ENCODE results near the gene SLC35F2. TPM values are rescaled to one million over a fixed set of nuclear protein-coding genes. Genes with fewer than 3 reads are reported as not detected.

Gene SLC35F2
- total RNA-seq, 4 donors from 2014 or later: 5.4 to 34.9 (median 6.2) TPM

DNA sequence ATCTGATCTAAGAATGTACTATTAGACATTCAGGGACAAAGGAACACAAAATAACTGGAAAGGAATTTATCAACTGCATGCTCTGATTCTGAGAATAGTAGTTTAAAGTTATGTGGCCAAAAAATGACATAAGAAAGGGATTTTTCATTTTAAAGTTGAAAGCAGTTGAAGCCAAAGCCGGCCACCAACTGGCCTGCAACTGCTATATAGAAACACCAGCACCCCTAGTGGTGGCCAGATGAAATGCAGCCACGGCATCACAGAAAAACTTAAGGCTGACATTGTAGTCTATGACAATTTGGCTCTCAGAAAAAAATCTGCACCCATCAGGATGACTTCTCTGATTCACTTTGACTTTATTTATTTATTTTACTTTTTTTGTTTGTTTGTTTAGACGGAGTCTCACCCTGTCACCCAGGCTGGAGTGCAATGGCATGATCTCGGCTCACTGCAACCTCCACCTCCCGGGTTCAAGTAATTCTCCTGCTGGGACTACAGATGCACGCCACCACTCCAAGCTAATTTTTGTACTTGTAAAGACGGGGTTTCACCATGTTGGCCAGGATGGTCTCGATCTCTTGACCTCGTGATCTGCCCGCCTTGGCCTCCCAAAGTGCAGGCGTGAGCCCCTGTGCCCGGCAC is 59.2 kb downstream of the SLC35F2 start:
- no peaks in the 10 kb centered on the region for H3K9me3 ChIP-seq
- H3K27ac ChIP-seq: no peak overlapping the region
- DNase-seq: peak; percentile 68 to 71
- H3K27me3 ChIP-seq: no peaks in the 10 kb centered on the region
- no peak overlapping the region for H3K4me3 ChIP-seq
- intact Hi-C loops (cut with DNase I; ENCODE audit: low total_unique reads): no loop called here
- TF ChIP-seq, protein P1, sequence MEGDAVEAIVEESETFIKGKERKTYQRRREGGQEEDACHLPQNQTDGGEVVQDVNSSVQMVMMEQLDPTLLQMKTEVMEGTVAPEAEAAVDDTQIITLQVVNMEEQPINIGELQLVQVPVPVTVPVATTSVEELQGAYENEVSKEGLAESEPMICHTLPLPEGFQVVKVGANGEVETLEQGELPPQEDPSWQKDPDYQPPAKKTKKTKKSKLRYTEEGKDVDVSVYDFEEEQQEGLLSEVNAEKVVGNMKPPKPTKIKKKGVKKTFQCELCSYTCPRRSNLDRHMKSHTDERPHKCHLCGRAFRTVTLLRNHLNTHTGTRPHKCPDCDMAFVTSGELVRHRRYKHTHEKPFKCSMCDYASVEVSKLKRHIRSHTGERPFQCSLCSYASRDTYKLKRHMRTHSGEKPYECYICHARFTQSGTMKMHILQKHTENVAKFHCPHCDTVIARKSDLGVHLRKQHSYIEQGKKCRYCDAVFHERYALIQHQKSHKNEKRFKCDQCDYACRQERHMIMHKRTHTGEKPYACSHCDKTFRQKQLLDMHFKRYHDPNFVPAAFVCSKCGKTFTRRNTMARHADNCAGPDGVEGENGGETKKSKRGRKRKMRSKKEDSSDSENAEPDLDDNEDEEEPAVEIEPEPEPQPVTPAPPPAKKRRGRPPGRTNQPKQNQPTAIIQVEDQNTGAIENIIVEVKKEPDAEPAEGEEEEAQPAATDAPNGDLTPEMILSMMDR (IDR thresholded peaks at IDR 0.05): peak; percentile 63 to 91 (median 80)
- TF ChIP-seq POLR2A (IDR thresholded peaks at IDR 0.05): no peak
- H3K4me1 ChIP-seq: no peaks in the 10 kb centered on the region
- H3K36me3 ChIP-seq: no peaks in the 10 kb centered on the region

DNA sequence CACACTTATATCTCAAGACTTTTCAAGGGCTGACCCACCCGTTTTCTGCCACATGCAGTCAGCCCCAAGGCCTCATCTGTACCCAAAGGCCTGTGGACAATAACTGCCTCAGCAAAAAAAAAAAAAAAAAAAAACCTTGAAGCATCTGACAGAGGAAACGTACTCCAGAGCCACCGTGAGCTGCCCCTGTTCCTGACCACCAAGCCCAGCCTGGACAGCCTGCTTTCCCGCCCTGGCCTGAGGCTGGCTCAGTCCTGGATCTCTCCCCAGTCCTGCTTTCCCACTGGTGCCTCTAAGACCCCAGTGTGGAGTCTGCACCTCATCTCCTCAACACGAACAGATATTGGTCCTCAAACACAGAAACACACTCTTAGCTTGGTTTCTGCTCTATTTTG is 66.5 kb downstream of the SLC35F2 start:
- no peaks in the 10 kb centered on the region for H3K36me3 ChIP-seq
- no peak for DNase-seq
- no peaks in the 10 kb centered on the region for H3K27me3 ChIP-seq
- intact Hi-C loops (cut with DNase I; ENCODE audit: low total_unique reads): no loop called here
- no peaks in the 10 kb centered on the region for H3K9me3 ChIP-seq
- no peak for TF ChIP-seq POLR2A (IDR thresholded peaks at IDR 0.05)
- TF ChIP-seq, protein P1 (IDR thresholded peaks at IDR 0.05): no peak
- H3K4me3 ChIP-seq: no peak overlapping the region
- H3K4me1 ChIP-seq: no peaks in the 10 kb centered on the region
- no peak overlapping the region for H3K27ac ChIP-seq

DNA sequence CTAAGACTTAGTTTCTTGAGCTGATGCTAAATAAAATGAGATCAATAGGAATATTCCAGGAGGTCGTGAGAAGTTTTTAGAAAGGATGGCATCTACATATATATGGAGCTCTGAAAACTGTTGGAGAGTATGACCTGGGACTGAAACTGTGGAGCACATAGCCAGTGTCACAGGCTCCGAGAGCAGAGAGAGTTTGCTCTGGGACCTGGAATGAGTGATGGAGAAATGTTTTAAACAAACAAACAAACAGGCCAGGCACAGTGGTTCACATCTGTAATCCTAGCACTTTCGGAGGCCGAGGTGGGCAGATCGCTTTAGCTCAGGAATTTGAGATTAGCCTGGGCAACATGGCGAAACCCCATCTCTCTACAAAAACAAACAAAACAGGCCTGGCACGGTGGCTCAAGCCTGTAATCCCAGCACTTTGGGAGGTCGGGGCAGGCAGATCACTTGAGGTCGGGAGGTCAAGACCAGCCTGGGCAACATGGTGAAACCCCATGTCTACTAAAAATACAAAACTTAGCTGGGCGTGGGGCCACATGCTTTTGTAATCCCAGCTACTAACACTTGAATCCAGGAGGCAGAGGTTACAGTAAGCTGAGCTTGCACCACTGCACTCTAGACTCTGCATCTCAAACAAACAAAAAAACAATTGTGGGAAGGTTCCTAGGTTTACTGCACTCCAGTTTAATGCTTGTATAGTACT is 67.1 kb downstream of the SLC35F2 start:
- intact Hi-C loops (cut with DNase I; ENCODE audit: low total_unique reads): no loop called here

DNA sequence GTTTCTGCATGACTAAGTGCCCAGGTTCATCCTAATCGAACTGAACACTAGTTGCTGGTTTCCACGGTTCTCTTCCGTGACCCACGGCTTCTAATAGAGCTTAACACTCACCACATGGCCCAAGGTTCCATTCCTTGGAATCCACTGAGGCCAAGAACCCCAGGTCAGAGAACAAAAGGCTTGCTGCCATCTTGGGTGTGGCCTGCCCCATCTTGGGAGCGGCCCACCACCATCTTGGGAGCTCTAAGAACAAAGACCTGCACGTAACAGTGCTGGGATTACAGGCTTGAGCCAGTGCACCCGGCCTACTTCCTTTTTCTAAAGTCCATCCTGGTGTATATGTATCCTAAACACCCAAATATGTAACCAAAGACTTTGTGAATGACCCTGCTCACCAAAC is 68.8 kb downstream of the SLC35F2 start:
- intact Hi-C loops (cut with DNase I; ENCODE audit: low total_unique reads): no loop called here
- no peak for DNase-seq
- Histone ChIP-seq H3K9me3 (no peaks in the 10 kb centered on the region), H3K36me3 (no peaks in the 10 kb centered on the region), H3K4me3 (no peak overlapping the region), H3K27me3 (no peaks in the 10 kb centered on the region), H3K4me1 (no peaks in the 10 kb centered on the region), H3K27ac (no peak overlapping the region)
- no peak for TF ChIP-seq POLR2A (IDR thresholded peaks at IDR 0.05)

More for the DNA sequence above, 67.1 kb downstream of the SLC35F2 start:
- no peak for TF ChIP-seq POLR2A (IDR thresholded peaks at IDR 0.05)
- TF ChIP-seq, protein P1 (IDR thresholded peaks at IDR 0.05): no peak
- Histone ChIP-seq H3K36me3 (no peaks in the 10 kb centered on the region), H3K4me1 (no peaks in the 10 kb centered on the region), H3K9me3 (no peaks in the 10 kb centered on the region), H3K4me3 (no peak overlapping the region), H3K27me3 (no peaks in the 10 kb centered on the region), H3K27ac (no peak overlapping the region)
- DNase-seq: no peak

DNA sequence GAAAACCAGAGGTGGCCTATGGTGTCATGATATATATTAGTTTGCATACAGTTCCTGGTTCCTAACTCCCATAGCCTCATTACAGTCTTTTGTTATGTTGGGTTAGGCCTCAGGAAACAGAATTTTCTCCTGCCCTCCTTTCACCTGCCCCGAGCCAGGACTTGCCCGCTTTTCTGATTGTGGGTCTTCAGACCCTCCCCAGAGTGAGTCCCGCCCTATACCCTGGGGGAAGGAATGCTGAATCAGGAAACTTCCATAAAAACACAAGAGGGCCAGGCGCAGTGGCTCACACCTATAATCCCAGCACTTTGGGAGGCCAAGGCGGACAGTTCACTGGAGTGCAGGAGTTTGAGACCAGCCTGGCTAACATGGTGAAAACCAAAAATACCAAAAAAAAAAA is 70.9 kb downstream of the SLC35F2 start:
- H3K4me1 ChIP-seq: no peaks in the 10 kb centered on the region
- no peaks in the 10 kb centered on the region for H3K36me3 ChIP-seq
- no peaks in the 10 kb centered on the region for H3K27me3 ChIP-seq
- no peaks in the 10 kb centered on the region for H3K9me3 ChIP-seq
- H3K27ac ChIP-seq: no peak overlapping the region
- DNase-seq: no peak
- TF ChIP-seq POLR2A (IDR thresholded peaks at IDR 0.05): no peak
- TF ChIP-seq, protein P1 (IDR thresholded peaks at IDR 0.05): no peak
- intact Hi-C loops (cut with DNase I; ENCODE audit: low total_unique reads): no loop called here
- H3K4me3 ChIP-seq: no peak overlapping the region
